ENCODE data around the gene MYZAP.

DNA sequence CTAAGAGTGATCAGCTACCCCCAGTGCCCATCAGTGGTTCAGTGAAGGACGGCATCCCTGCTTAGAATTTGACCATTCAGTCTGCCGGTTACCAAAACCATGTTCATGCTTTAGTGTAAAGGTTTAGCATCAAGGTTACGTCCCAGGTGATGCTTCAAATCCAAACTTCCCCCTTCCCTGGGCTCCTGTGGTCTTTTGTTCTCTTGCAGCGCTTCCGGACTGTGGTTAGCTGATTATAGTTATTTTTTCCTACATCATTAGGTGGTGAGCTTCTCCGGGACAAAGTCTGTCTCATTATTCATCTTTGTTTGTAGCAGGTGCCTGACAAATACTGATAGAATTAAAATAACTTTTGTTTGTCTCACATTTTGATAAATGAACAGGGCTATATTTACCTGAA is 28.3 kb upstream of the MYZAP start:
- TF ChIP-seq, protein P1, sequence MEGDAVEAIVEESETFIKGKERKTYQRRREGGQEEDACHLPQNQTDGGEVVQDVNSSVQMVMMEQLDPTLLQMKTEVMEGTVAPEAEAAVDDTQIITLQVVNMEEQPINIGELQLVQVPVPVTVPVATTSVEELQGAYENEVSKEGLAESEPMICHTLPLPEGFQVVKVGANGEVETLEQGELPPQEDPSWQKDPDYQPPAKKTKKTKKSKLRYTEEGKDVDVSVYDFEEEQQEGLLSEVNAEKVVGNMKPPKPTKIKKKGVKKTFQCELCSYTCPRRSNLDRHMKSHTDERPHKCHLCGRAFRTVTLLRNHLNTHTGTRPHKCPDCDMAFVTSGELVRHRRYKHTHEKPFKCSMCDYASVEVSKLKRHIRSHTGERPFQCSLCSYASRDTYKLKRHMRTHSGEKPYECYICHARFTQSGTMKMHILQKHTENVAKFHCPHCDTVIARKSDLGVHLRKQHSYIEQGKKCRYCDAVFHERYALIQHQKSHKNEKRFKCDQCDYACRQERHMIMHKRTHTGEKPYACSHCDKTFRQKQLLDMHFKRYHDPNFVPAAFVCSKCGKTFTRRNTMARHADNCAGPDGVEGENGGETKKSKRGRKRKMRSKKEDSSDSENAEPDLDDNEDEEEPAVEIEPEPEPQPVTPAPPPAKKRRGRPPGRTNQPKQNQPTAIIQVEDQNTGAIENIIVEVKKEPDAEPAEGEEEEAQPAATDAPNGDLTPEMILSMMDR (conservative IDR thresholded peaks at IDR 0.05 in 1 of 2, IDR thresholded peaks at IDR 0.05 in 1 of 2; ENCODE audit: extremely low read depth in 1 of 2, insufficient read depth in 1 of 2, low read depth in 1 of 2, low read length in 2 of 2), result no peak
- no peak for TF ChIP-seq EZH2 (IDR thresholded peaks at IDR 0.05; ENCODE audit: borderline replicate concordance, low read length)

Data from mammary epithelial cell (primary cell).